Measurements from ENCODE around the gene PIN1. TPM values are rescaled to one million over a fixed set of nuclear protein-coding genes. Genes with fewer than 3 reads are reported as not detected.
A peak's percentile ranks its signal among the peaks of the same experiment; 100 is the strongest.
"Not testable (repeated sequence)": the region's sequence is repeated elsewhere in the genome, so short reads cannot be mapped to it uniquely, and the experiment has no call there.

Gene PIN1
- total and polyA plus RNA-seq, 5 donors from 2014 or later, result 72.0 to 135 (median 101) TPM

DNA sequence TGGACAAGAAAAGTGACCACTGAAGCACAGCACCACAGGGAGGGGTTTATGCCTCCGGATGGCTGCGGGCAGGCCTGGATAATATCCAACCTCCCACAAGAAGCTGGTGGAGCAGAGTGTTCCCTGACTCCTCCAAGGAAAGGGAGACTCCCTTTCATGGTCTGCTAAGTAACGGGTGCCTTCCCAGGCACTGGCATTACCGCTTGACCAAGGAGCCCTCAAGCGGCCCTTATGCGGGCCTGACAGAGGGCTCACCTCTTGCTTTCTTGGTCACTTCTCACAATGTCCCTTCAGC lies 44.1 kb upstream of the PIN1 start:
- H3K27me3 Mint-ChIP-seq; H3K36me3 Mint-ChIP-seq; H3K9me3 ChIP-seq (ENCODE audit: control insufficient read depth in 2 of 2, low read length in 2 of 2); H3K4me3 ChIP-seq (ENCODE audit: low read depth, low read length); H3K9me3 Mint-ChIP-seq; H3K36me3 ChIP-seq (ENCODE audit: control insufficient read depth, insufficient read depth, low read length); H3K27me3 ChIP-seq (ENCODE audit: control insufficient read depth, insufficient read depth, low read length); DNase-seq; ATAC-seq (ENCODE audit: low read depth in 2 of 2): not testable (repeated sequence)
- H3K27ac ChIP-seq (ENCODE audit: insufficient read depth, low read length, poor library complexity, severe bottlenecking), result peak overlapping the region; percentile 96
- Mint-ChIP-seq H3K27ac (peak overlapping the region in 1 of 3 donors; percentile 96), H3K4me1 (peaks cover 10 to 28% (median 14%) of the 10 kb centered on the region in 4 donors), H3K4me3 (peak overlapping the region in 3 of 4 donors; percentile 54 to 87 (median 85))
- peaks cover 23% of the 10 kb centered on the region for H3K4me1 ChIP-seq (ENCODE audit: control insufficient read depth, insufficient read depth, low read length, poor library complexity, severe bottlenecking)

DNA sequence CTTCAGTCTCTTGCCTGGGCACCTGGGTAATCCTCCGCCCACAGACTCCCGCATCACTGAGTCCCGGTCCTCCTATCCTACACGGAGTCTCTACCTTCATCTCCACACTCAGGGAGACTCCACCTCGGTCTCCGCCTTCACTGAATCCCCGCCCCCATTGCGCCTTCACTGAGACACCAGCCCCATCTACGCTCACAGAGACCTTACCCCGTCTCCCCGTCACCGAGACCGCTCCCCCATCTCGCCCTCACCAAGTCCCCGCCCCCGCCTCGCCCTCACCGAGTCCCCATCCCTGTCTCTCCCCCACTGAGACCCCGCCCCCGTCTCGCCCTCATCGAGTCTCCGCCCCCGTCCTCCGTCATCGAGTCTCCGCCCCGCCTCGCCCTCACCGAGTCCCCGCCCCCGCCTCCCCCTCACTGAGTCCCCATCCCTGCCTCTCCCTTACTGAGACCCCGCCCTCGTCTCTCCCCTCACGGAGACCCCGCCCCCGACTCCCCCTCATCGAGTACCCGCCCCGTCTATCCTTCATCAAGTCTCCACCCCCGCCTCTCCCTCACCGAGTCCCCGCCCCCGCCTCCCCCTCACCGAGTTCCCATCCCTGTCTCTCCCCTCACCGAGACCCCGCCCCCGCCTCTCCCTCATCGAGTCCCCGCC lies 43.4 kb upstream of the PIN1 start:
- H3K36me3 ChIP-seq (ENCODE audit: control insufficient read depth, insufficient read depth, low read length), result no peaks in the 10 kb centered on the region
- peak overlapping the region; percentile 85 to 95 (median 88) for H3K4me3 Mint-ChIP-seq
- H3K9me3 ChIP-seq (ENCODE audit: control insufficient read depth in 2 of 2, low read length in 2 of 2), result no peaks in the 10 kb centered on the region
- ATAC-seq (ENCODE audit: low read depth in 2 of 2), result peak; percentile 45 to 56
- H3K4me1 Mint-ChIP-seq, result peaks cover 15 to 28% (median 19%) of the 10 kb centered on the region in 4 donors
- H3K4me1 ChIP-seq (ENCODE audit: control insufficient read depth, insufficient read depth, low read length, poor library complexity, severe bottlenecking), result peaks cover 21% of the 10 kb centered on the region
- peak overlapping the region; percentile 32 to 96 (median 94) for H3K27ac Mint-ChIP-seq
- H3K9me3 Mint-ChIP-seq, result peaks cover 0 to 2% (median 0%) of the 10 kb centered on the region in 7 donors
- peak overlapping the region; percentile 96 for H3K27ac ChIP-seq (ENCODE audit: insufficient read depth, low read length, poor library complexity, severe bottlenecking)
- no peaks in the 10 kb centered on the region for H3K27me3 ChIP-seq (ENCODE audit: control insufficient read depth, insufficient read depth, low read length)
- DNase-seq, result peak; percentile 85 to 93 (median 90)
- H3K4me3 ChIP-seq (ENCODE audit: low read depth, low read length), result peak overlapping the region; percentile 73
- H3K27me3 Mint-ChIP-seq, result peaks cover 4% of the 10 kb centered on the region
- H3K36me3 Mint-ChIP-seq, result no peaks in the 10 kb centered on the region

DNA sequence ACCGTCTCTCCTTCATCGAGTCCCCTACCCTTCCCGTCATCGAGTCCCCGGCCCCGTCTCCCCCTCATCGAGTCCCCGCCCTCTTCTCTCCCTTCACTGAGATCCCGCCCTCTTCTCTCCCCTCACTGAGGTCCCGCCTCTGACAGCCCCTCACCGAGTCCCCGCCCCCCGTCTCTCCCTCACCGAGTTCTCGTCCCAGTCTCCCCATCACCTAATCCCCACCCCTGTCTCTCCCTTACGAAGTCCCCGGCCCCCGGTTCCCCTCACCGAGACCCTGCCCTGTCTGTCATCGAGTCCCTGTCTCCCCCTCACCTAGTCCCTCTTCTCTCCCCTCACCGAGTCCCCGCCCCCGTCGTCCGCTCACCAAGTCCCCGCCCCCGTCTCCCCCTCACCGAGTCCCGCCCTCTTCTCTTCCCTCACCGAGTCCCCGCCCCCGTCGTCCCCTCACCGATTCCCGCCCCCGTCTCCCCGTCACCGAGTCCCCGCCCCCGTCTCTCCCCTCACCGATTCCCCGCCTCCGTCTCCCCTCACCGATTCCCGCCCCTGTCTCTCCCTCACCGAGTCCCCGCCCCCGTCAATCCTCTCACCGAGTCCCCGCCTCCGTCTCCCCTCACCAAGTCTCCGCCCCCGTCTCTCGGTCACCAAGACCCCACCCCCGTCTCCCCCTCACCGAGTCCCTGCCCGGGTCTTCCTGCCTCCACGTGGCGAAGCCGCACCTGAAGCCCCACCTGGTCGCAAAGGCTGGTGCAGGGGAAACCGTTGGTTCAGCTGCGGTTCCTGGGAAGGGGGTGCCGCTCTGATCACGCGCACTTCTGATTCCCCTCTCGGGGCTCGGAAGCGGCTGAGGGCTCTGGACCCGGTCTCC lies 42.7 kb upstream of the PIN1 start:
- Histone ChIP-seq H3K36me3 (ENCODE audit: control insufficient read depth, insufficient read depth, low read length) (no peaks in the 10 kb centered on the region), H3K9me3 (ENCODE audit: control insufficient read depth in 2 of 2, low read length in 2 of 2) (no peaks in the 10 kb centered on the region), H3K4me1 (ENCODE audit: control insufficient read depth, insufficient read depth, low read length, poor library complexity, severe bottlenecking) (peaks cover 21% of the 10 kb centered on the region), H3K27me3 (ENCODE audit: control insufficient read depth, insufficient read depth, low read length) (no peaks in the 10 kb centered on the region), H3K4me3 (ENCODE audit: low read depth, low read length) (no peak overlapping the region), H3K27ac (ENCODE audit: insufficient read depth, low read length, poor library complexity, severe bottlenecking) (peak overlapping the region; percentile 96)
- Mint-ChIP-seq H3K4me3 (peak overlapping the region; percentile 85 to 95 (median 88)), H3K36me3 (no peaks in the 10 kb centered on the region), H3K9me3 (peaks cover 0 to 2% (median 0%) of the 10 kb centered on the region in 7 donors), H3K27me3 (peaks cover 4% of the 10 kb centered on the region), H3K27ac (peak overlapping the region; percentile 94 to 96 (median 95)), H3K4me1 (peaks cover 15 to 27% (median 19%) of the 10 kb centered on the region in 4 donors)
- peak; percentile 87 to 95 (median 89) for DNase-seq
- peak; percentile 52 to 57 for ATAC-seq (ENCODE audit: low read depth in 2 of 2)

DNA sequence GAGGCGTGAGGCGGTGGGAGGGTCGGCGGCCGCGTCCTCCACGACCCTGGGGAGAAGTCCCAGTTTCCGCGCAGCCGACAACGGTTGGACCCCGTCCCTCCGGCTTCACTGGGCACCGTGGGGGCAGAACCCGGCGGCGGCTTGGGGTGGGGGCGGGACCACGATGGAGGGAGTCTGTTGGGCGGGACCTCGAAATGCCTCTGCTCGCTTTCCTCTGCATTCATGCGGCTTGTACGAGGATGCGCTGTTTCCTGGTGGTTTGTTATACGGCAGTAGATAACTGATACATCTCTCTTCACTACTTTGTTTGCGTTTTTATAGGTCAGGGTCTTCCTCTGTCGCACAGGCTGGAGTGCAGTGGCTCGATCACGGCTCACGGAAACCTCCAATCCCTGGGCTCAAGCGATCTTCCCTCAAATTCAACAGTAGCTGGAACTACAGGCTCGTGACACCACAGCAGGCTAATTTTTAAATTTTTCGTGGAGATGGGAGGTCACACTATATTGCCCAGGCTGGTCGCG lies 42.0 kb upstream of the PIN1 start:
- peak overlapping the region; percentile 85 to 95 (median 88) for H3K4me3 Mint-ChIP-seq
- H3K27me3 Mint-ChIP-seq, result peaks cover 4% of the 10 kb centered on the region
- Histone ChIP-seq H3K27ac (ENCODE audit: insufficient read depth, low read length, poor library complexity, severe bottlenecking) (peak overlapping the region; percentile 96), H3K27me3 (ENCODE audit: control insufficient read depth, insufficient read depth, low read length) (no peaks in the 10 kb centered on the region), H3K9me3 (ENCODE audit: control insufficient read depth in 2 of 2, low read length in 2 of 2) (no peaks in the 10 kb centered on the region), H3K4me3 (ENCODE audit: low read depth, low read length) (peak overlapping the region; percentile 35), H3K36me3 (ENCODE audit: control insufficient read depth, insufficient read depth, low read length) (no peaks in the 10 kb centered on the region), H3K4me1 (ENCODE audit: control insufficient read depth, insufficient read depth, low read length, poor library complexity, severe bottlenecking) (peaks cover 21% of the 10 kb centered on the region)
- peaks cover 0 to 2% (median 0%) of the 10 kb centered on the region in 7 donors for H3K9me3 Mint-ChIP-seq
- no peaks in the 10 kb centered on the region for H3K36me3 Mint-ChIP-seq
- peak in 2 of 3 donors; percentile 51 to 79 for DNase-seq
- H3K4me1 Mint-ChIP-seq, result peaks cover 15 to 27% (median 19%) of the 10 kb centered on the region in 4 donors
- ATAC-seq (ENCODE audit: low read depth in 2 of 2), result peak in 1 of 2 donors; percentile 10
- H3K27ac Mint-ChIP-seq, result peak overlapping the region; percentile 94 to 96 (median 95)

DNA sequence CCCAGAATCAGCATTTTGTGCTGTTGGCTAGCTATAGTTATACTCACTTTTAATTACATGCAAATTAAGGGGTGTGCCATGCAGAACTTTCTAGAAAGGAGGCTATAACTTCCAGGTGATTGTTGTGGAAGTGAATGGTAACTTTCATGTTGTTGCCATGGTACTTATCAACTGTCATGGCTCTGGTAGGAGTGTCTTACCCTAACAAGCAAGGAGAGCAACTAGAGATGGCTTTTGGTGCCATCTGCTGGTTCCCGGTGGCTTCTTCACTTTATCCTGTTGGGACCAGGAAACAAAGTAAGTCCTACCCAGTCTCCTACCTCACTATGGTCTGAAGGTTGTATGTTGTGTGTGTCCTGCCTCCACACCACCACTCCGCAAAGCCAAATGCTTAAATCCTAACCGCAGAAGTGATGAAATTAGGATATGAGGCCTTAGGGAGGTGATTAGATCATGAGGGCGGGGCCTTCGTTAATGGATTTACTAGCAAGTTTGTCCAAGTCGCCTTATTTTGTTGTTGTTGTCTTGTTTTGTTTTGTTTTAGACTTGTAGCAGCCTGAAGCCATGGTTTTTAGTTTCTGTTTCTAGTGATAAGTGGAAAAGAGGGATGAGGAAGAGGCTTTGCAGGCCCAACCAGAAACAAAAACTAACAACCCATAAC lies 38.9 kb upstream of the PIN1 start:
- peak; percentile 76 to 94 (median 88) for DNase-seq
- Mint-ChIP-seq H3K27me3 (peaks cover 4% of the 10 kb centered on the region), H3K4me3 (peak overlapping the region in 2 of 4 donors; percentile 88 to 89), H3K36me3 (no peaks in the 10 kb centered on the region), H3K27ac (peak overlapping the region; percentile 9 to 83 (median 73)), H3K4me1 (peaks cover 15 to 29% (median 20%) of the 10 kb centered on the region in 4 donors), H3K9me3 (peaks cover 0 to 2% (median 0%) of the 10 kb centered on the region in 7 donors)
- peak overlapping the region; percentile 79 for H3K27ac ChIP-seq (ENCODE audit: insufficient read depth, low read length, poor library complexity, severe bottlenecking)
- H3K36me3 ChIP-seq (ENCODE audit: control insufficient read depth, insufficient read depth, low read length), result no peaks in the 10 kb centered on the region
- no peaks in the 10 kb centered on the region for H3K9me3 ChIP-seq (ENCODE audit: control insufficient read depth in 2 of 2, low read length in 2 of 2)
- peak; percentile 46 to 57 for ATAC-seq (ENCODE audit: low read depth in 2 of 2)
- H3K4me1 ChIP-seq (ENCODE audit: control insufficient read depth, insufficient read depth, low read length, poor library complexity, severe bottlenecking), result peaks cover 17% of the 10 kb centered on the region
- H3K27me3 ChIP-seq (ENCODE audit: control insufficient read depth, insufficient read depth, low read length), result no peaks in the 10 kb centered on the region
- H3K4me3 ChIP-seq (ENCODE audit: low read depth, low read length), result no peak overlapping the region

DNA sequence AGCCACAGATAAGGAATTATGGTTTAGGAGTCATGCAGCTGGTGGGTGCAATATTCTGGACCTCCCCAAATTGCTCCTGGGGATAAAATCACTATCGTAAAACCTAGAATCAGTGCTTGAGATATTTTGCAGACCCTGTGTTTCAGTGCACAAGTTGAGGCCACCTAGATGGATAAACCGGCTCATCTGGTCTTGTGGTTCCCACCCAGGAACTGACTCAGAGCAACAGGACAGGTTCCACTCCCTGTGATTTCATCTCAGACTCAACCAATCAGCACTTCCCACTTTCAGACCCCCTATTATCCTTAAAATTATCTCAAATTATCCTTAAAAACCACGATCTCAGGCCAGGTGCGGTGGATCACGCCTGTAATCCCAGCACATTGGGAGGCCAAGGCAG lies 37.2 kb upstream of the PIN1 start:
- H3K9me3 ChIP-seq (ENCODE audit: control insufficient read depth in 2 of 2, low read length in 2 of 2), result no peaks in the 10 kb centered on the region
- Mint-ChIP-seq H3K27me3 (peaks cover 4% of the 10 kb centered on the region), H3K36me3 (no peaks in the 10 kb centered on the region), H3K9me3 (no peaks in the 10 kb centered on the region), H3K4me3 (no peak overlapping the region), H3K27ac (peak overlapping the region in 1 of 3 donors; percentile 78), H3K4me1 (peaks cover 15 to 25% (median 18%) of the 10 kb centered on the region in 4 donors)
- no peak overlapping the region for H3K4me3 ChIP-seq (ENCODE audit: low read depth, low read length)
- DNase-seq, result no peak
- H3K4me1 ChIP-seq (ENCODE audit: control insufficient read depth, insufficient read depth, low read length, poor library complexity, severe bottlenecking), result peaks cover 11% of the 10 kb centered on the region
- no peaks in the 10 kb centered on the region for H3K27me3 ChIP-seq (ENCODE audit: control insufficient read depth, insufficient read depth, low read length)
- H3K27ac ChIP-seq (ENCODE audit: insufficient read depth, low read length, poor library complexity, severe bottlenecking), result no peak overlapping the region
- ATAC-seq (ENCODE audit: low read depth in 2 of 2), result no peak
- no peaks in the 10 kb centered on the region for H3K36me3 ChIP-seq (ENCODE audit: control insufficient read depth, insufficient read depth, low read length)

DNA sequence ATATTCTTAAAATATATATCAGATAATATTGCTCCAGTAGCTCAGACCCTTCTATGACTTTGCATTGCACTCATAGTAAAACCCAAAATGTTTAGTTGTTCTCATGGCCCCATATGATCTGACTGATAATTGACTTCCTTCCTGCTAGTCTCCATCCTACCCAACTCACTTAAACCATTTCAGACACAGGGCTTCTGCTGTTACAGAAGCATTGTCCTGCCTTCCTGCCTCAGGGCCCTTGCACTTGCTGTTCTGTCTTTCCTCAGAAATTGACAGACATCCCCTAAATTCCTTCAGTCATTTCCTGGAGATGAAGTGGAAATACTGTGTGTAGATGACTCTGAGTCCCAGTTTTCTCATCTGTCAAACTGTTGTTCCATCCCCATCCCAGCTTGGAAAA lies 36.0 kb upstream of the PIN1 start:
- peaks cover 15 to 24% (median 19%) of the 10 kb centered on the region in 4 donors for H3K4me1 Mint-ChIP-seq
- no peaks in the 10 kb centered on the region for H3K36me3 Mint-ChIP-seq
- no peak overlapping the region for H3K27ac Mint-ChIP-seq
- peaks cover 8% of the 10 kb centered on the region for H3K4me1 ChIP-seq (ENCODE audit: control insufficient read depth, insufficient read depth, low read length, poor library complexity, severe bottlenecking)
- H3K27me3 Mint-ChIP-seq, result peaks cover 4% of the 10 kb centered on the region
- ATAC-seq (ENCODE audit: low read depth in 2 of 2), result no peak
- no peaks in the 10 kb centered on the region for H3K36me3 ChIP-seq (ENCODE audit: control insufficient read depth, insufficient read depth, low read length)
- no peak overlapping the region for H3K4me3 ChIP-seq (ENCODE audit: low read depth, low read length)
- H3K4me3 Mint-ChIP-seq, result peak overlapping the region in 1 of 4 donors; percentile 15
- H3K9me3 ChIP-seq (ENCODE audit: control insufficient read depth in 2 of 2, low read length in 2 of 2), result no peaks in the 10 kb centered on the region
- no peak overlapping the region for H3K27ac ChIP-seq (ENCODE audit: insufficient read depth, low read length, poor library complexity, severe bottlenecking)
- DNase-seq, result peak in 1 of 3 donors; percentile 40
- H3K9me3 Mint-ChIP-seq, result no peaks in the 10 kb centered on the region
- H3K27me3 ChIP-seq (ENCODE audit: control insufficient read depth, insufficient read depth, low read length), result no peaks in the 10 kb centered on the region
